ACHN (cell line): ENCODE data around the gene ALX3.

Experiments
- DNase-seq: peaks from one replicate; pipeline ENCODE4 v3.0.0-alpha.2; 2015
- in situ Hi-C: cut with HindIII; loops from 2 replicates; pipeline ENCODE4 v1.10.0; 2017; ENCODE audit warnings: low sequenced_read_pairs, low pct_ligation_motif_present, low pct_unique_long_range_greater_than_20kb

The ALX3 gene

GRCh38 chr1:110069404-110070281, 829 bp downstream of the ALX3 start:
- in situ Hi-C loops = no loop called here
- no peak for DNase-seq

DNA sequence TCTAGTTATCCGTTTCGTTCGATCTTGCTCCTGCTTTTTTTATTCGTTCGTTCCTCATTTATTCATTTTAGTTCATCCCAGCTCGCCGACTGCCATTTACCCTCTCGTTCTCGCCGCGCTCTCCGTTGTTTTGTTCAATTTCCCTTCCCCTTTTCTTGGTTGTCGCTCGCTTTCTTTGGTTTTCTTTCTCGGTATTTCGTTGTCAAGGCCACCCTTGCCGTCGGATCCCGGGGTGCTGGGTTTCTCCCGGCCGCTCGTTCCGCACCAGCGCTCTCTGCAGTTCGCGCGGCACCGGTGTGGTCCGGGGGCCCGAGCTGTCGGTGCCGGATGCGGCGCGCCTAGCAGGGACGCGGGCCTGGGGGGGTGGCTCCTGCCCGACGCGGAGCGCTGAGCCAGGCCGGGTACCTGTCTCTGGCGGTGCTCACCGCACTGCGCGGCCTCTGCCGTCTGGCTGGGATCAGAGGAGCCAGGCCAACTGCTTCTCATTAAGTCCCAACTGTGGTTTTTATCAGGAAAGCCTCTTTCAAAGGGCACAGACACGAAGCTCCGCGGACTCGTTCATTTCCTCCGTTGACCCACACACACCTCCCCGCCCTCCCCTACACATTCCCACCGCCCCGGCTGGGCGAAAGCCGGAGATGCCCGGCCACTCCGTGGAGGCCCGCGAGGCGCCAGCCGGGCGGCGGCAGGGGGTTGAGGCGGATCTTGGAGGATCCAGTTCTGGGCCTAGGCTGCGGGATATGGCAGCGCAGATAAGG, 1.6 kb downstream of the ALX3 start:
- in situ Hi-C loops = no loop called here
- no peak for DNase-seq

DNA sequence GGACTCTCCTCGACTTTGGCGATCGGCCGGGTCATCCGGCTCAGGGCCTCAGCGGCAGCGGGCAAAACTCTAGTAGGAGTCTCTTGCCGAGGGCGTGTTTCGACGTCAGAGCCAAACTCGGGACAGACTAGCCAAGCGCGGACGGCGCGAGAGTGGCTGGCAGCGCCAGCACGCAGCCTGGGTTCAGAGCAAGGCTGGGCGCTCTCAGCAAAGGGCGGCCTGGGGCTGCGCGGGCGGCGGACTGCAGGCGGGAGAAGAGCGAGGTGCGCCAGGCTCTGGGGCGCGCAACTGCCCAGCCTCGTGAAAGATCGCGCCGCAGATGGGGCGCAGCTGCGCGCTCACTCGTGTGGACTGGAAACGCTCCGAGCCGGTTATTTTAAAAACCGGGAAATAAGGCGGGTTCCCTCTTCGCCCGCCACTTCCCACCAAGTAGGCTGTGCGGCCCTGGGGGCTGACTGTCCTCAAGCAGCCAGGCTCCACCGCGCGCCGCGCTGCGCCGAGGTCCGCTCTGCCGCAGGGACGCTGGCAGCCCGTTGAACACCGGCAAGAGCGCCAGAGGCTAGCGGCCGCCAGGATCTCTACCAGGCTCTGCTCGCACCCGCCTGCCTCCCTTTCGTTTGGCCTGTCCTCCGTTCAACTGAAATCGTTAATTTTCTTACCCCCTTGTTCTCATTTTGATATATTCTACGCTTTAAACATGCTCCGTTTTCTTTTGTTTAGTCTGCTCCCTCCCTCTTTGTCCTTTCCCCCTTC, 2.4 kb downstream of the ALX3 start:
- DNase-seq = no peak
- in situ Hi-C loops = no loop called here

GRCh38 chr1:110067479-110067892, 3.0 kb downstream of the ALX3 start:
- DNase-seq = no peak
- in situ Hi-C loops = no loop called here

- in situ Hi-C loops = no loop called here
- DNase-seq = no peak
Measured at GRCh38 chr1:110065841-110066240, 4.6 kb downstream of the ALX3 start.

DNA sequence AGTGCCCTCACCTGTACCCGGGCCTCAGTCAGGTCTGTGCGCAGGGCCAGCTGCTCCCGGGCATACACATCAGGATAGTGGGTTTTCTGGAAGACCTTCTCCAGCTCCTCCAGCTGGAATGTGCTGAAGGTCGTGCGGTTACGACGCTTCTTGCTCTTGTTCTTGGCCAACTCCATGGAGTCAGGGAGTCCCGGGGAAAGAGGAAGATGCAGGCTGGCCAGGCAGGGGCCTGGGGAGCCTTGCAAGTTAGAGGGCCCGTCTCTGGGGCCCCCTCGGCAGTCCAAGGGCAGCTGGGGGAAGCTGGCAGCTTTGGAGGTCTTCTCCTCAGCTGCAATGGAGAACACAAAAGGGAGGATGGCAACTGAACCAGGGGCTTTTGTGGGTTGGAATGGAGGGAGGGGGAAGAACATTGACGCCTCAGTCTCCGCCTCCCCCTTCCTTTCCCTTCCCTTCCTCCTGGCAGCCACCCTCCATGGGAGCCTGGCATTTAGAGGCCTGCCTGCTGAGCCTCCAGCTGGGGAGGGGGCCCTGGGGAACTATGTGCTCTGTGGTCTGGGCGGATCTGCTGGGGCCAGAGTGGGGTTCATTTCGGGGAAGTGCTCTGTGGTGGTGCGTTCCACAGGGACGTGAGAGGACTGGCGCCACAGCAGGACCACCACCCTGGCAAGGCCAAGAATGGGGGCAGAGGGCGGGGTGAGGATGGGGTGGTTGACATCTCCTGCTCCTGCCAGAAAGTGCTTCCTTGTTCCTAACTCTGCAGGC, 5.7 kb downstream of the ALX3 start:
- in situ Hi-C loops = no loop called here
- no peak for DNase-seq

DNA sequence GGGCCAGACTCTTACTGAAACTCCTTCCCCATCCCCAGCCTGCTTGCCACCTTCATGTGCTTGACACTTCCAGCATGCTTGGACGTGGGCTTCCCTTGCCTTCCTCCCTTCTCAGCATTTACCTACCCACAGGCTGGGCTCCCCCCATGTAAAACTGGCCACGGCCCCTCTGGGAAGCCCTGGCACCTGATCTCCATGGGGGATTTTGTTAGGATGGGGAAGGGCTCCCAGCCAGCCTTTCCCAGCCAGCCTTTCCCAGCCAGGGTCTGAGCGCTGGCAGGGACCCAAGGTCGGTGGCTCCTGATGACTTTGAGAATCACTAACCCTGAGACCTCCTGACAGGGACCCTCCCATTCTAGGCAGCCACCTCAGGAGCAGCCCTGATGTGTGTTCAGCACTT, 6.7 kb downstream of the ALX3 start:
- DNase-seq = no peak
- in situ Hi-C loops = no loop called here

DNA sequence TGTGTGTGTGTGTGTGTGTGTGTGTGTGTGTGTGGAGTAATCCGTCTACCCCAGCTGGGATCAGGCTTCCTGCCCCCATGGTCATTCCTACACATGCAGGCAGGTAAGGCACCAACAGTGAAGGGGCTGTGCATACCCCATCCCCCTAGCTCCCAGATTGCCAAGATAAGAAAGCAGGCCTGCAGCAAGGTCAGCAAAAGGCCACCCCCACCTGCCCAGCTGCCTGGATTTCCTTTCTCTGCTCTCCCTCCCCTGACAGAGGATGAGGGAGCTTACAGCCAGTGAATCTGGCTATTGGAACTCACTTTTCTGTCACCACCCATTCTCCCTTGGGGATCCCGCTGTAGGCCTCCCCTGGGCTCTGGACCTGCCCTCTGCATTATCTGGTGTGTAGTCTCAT, 7.9 kb downstream of the ALX3 start:
- DNase-seq = no peak
- in situ Hi-C loops = no loop called here

DNA sequence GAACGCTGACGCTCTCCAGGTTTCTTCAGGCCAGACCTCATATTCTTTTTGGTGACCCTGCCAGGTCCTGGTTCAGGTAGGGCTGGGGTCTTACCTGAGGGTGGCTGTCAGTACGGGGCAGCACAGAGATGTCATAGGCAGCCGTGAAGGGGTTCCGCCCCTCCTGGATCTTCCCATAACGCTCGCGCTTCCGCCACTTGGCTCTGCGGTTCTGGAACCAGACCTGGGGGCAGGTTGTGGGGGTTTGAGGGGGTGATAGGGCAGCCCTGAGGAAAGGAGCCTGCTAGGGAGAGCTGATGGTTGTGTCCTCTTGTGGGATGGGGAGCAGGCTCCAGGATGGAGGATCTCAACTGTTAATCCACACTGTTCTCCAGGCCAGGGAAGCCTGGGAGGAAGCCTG, 9.1 kb downstream of the ALX3 start:
- no peak for DNase-seq
- in situ Hi-C loops = no loop called here

GRCh38 chr1:110060662-110061060, 9.8 kb downstream of the ALX3 start:
- in situ Hi-C loops = no loop called here
- no peak for DNase-seq

GRCh38 chr1:110060034-110060661, 10.3 kb downstream of the ALX3 start:
- DNase-seq = peak; percentile 40
- in situ Hi-C loops = no loop called here

GRCh38 chr1:110059133-110059863, 11.2 kb downstream of the ALX3 start:
- no peak for DNase-seq
- in situ Hi-C loops = no loop called here

DNA sequence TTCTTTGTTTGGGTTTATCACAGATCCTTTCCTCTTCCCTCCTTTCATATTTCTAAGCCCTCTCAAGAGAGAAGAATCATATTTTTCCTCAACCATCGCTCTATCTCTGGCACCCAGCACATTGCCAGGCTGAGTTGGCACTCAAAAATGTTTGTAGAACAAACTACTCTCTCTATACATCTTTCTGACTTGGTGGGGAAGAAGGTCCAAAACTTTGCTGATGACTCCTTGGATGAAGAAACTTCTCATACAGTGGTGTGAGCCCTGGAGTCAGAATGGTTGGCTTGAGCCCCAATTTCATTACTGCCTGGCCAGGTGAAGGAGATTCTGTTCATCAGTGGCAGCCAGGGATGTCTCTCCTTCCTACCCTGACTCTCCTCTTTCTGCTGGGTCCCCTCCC, 11.9 kb downstream of the ALX3 start:
- no peak for DNase-seq
- in situ Hi-C loops = no loop called here

GRCh38 chr1:110057963-110058518, 12.4 kb downstream of the ALX3 start:
- no peak for DNase-seq

GRCh38 chr1:110056776-110057175, 13.7 kb downstream of the ALX3 start:
- in situ Hi-C loops = no loop called here
- no peak for DNase-seq

More at GRCh38 chr1:110057963-110058518, 12.4 kb downstream of the ALX3 start:
- in situ Hi-C loops = no loop called here

GRCh38 chr1:110056285-110056683, 14.2 kb downstream of the ALX3 start:
- in situ Hi-C loops = no loop called here
- DNase-seq = no peak
